OCI-M1 (cell line): Measurements from ENCODE around the gene KDM4C.
A peak's percentile ranks its signal among the peaks of the same experiment; 100 is the strongest.

ENCODE experiments used
- DNase-seq: peaks from one replicate; lab custom pipeline; 2025; lab: John Stamatoyannopoulos, UW

Gene KDM4C

GRCh38 chr9:7210854-7211637 lies 453.3 kb downstream of the KDM4C start:
- DNase-seq = no peak

GRCh38 chr9:7211657-7212056 lies 453.9 kb downstream of the KDM4C start:
- no peak for DNase-seq

GRCh38 chr9:7212101-7212500 lies 454.3 kb downstream of the KDM4C start:
- DNase-seq = peak; percentile 90

- peak; percentile 86 for DNase-seq
Measured at GRCh38 chr9:7216004-7216841, 458.4 kb downstream of the KDM4C start.

GRCh38 chr9:7223981-7224380 lies 466.2 kb downstream of the KDM4C start:
- DNase-seq = no peak
